ENCODE data around the gene SEPTIN1.
"Not testable (repeated sequence)": the region's sequence is repeated elsewhere in the genome, so short reads cannot be mapped to it uniquely, and the experiment has no call there.

Gene SEPTIN1

GRCh38 chr16:30357085-30357714, 25.2 kb downstream of the SEPTIN1 start:
- DNase-seq, result no peak

- DNase-seq, result no peak
Observed at GRCh38 chr16:30356401-30357084, 25.8 kb downstream of the SEPTIN1 start.

GRCh38 chr16:30355954-30356308, 26.4 kb downstream of the SEPTIN1 start:
- no peak for DNase-seq

GRCh38 chr16:30355144-30355953, 27.0 kb downstream of the SEPTIN1 start, which contains the start of gene CD2BP2:
TSS of gene CD2BP2 (minus strand) at chr16:30355308. CDS start at chr16:30354681, 627 bp downstream.
- DNase-seq, result peak; percentile 100

- peak; percentile 6 for DNase-seq
Observed at GRCh38 chr16:30354423-30355143, 27.8 kb downstream of the SEPTIN1 start.

GRCh38 chr16:30353438-30354129, 28.8 kb downstream of the SEPTIN1 start:
- no peak for DNase-seq

GRCh38 chr16:30352488-30353401, 29.6 kb downstream of the SEPTIN1 start:
- no peak for DNase-seq

- peak; percentile 36 for DNase-seq
Observed at GRCh38 chr16:30351586-30352419, 30.6 kb downstream of the SEPTIN1 start.

- no peak for DNase-seq
Observed at GRCh38 chr16:30351001-30351441, 31.3 kb downstream of the SEPTIN1 start.

- no peak for DNase-seq
Observed at GRCh38 chr16:30350134-30350871, 32.1 kb downstream of the SEPTIN1 start.

GRCh38 chr16:30349675-30350074, 32.7 kb downstream of the SEPTIN1 start:
- no peak for DNase-seq

GRCh38 chr16:30348929-30349328, 33.4 kb downstream of the SEPTIN1 start:
- DNase-seq, result no peak

- DNase-seq, result no peak
Observed at GRCh38 chr16:30348113-30348512, 34.2 kb downstream of the SEPTIN1 start.

- no peak for DNase-seq
Observed at GRCh38 chr16:30346286-30346685, 36.1 kb downstream of the SEPTIN1 start.

GRCh38 chr16:30343491-30343820, 38.9 kb downstream of the SEPTIN1 start:
- DNase-seq, result not testable (repeated sequence)

GRCh38 chr16:30342751-30343490, 39.4 kb downstream of the SEPTIN1 start:
- no peak for DNase-seq

- DNase-seq, result not testable (repeated sequence)
Observed at GRCh38 chr16:30341971-30342370, 40.4 kb downstream of the SEPTIN1 start.

GRCh38 chr16:30340621-30341020, 41.7 kb downstream of the SEPTIN1 start:
- DNase-seq, result no peak

- not testable (repeated sequence) for DNase-seq
Observed at GRCh38 chr16:30338715-30339114, 43.6 kb downstream of the SEPTIN1 start.

Data from fibroblast of skin of back (primary cell).